HL-60 (cell line): ENCODE data around the gene C1orf210.

Experiments
- DNase-seq, 2 experiments: peaks; one replicate each; pipeline ENCODE4 v3.0.0-alpha.2; 2010 to 2020; ENCODE audit warnings: low read depth in 1 of 2, low spot score in 1 of 2
- H3K27ac ChIP-seq: fragments of 250-450 bp; sonication (Bioruptor Pico); replicated peaks from 2 replicates; pipeline ENCODE4 v1.5.1; 2020; ENCODE audit warnings: mild to moderate bottlenecking, moderate library complexity
- H3K27me3 ChIP-seq: fragments of 250-450 bp; sonication (Bioruptor Pico); 2 replicates; pipeline ENCODE4 v1.5.1; 2021; ENCODE audit warnings: mild to moderate bottlenecking, moderate library complexity; ENCODE audit not compliant: insufficient read depth, poor library complexity, severe bottlenecking
- H3K4me3 ChIP-seq: replicated peaks from 2 replicates; pipeline ENCODE4 v1.5.1; 2011; ENCODE audit warnings: mild to moderate bottlenecking, control low read depth, low read length; ENCODE audit not compliant: insufficient read depth
- CTCF ChIP-seq: IDR thresholded peaks from one replicate; pipeline ENCODE4 v1.5.1; 2011; ENCODE audit warnings: low read length, control low read depth, inconsistent platforms; ENCODE audit not compliant: insufficient read depth
- GABPA ChIP-seq: IDR thresholded peaks from 2 replicates; pipeline ENCODE4 v1.6.1; 2012; ENCODE audit warnings: low read depth
- POLR2AphosphoS5 ChIP-seq: IDR thresholded peaks from 2 replicates; pipeline ENCODE4 v1.6.1; 2012; ENCODE audit warnings: low read depth
- REST ChIP-seq: IDR thresholded peaks from 2 replicates; pipeline ENCODE4 v1.6.1; 2012; ENCODE audit warnings: low read depth; ENCODE audit not compliant: insufficient replicate concordance
- SPI1 ChIP-seq: IDR thresholded peaks from 2 replicates; pipeline ENCODE4 v1.6.1; 2012; ENCODE audit warnings: low read depth, mild to moderate bottlenecking, borderline replicate concordance

The C1orf210 gene

GRCh38 chr1:43298055-43298454, 12.7 kb upstream of the C1orf210 start:
- DNase-seq = no peak
- H3K4me3 ChIP-seq = no peak overlapping the region
- no peak overlapping the region for H3K27ac ChIP-seq
- H3K27me3 ChIP-seq = no peaks in the 10 kb centered on the region
- TF ChIP-seq POLR2AphosphoS5 = no peak
- no peak for TF ChIP-seq GABPA
- no peak for TF ChIP-seq REST
- no peak for TF ChIP-seq CTCF
- no peak for TF ChIP-seq SPI1

- Histone ChIP-seq H3K27me3 (no peaks in the 10 kb centered on the region), H3K4me3 (no peak overlapping the region), H3K27ac (no peak overlapping the region)
- no peak for DNase-seq
- TF ChIP-seq POLR2AphosphoS5 (no peak), SPI1 (no peak), REST (no peak)
These were observed 10.8 kb upstream of the C1orf210 start for GRCh38 chr1:43296207-43296606.

- no peak for TF ChIP-seq POLR2AphosphoS5
- DNase-seq = no peak
- Histone ChIP-seq H3K27me3 (no peaks in the 10 kb centered on the region), H3K27ac (no peak overlapping the region), H3K4me3 (no peak overlapping the region)
These were observed 9.4 kb upstream of the C1orf210 start for GRCh38 chr1:43294761-43295160.

GRCh38 chr1:43293896-43294760, 8.7 kb upstream of the C1orf210 start:
- no peak for DNase-seq
- Histone ChIP-seq H3K27ac (no peak overlapping the region), H3K27me3 (no peaks in the 10 kb centered on the region), H3K4me3 (no peak overlapping the region)
- TF ChIP-seq REST = no peak
- TF ChIP-seq CTCF = no peak
- TF ChIP-seq POLR2AphosphoS5 = no peak
- TF ChIP-seq GABPA = no peak
- no peak for TF ChIP-seq SPI1
